Smooth muscle cell (in vitro differentiated cells): ENCODE data around the gene TWIST2. TPM values are rescaled to one million over a fixed set of nuclear protein-coding genes. Genes with fewer than 3 reads are reported as not detected.
A peak's percentile ranks its signal among the peaks of the same experiment; 100 is the strongest.

Source experiments
- DNase-seq: peaks from one replicate; lab custom pipeline; 2025; ENCODE audit not compliant: unreplicated experiment; lab: John Stamatoyannopoulos, UW
- H2AFZ ChIP-seq: fragments of 200-600 bp; sonication (generic); 2 replicates; pipeline ENCODE4 v1.6.0; 2016; ENCODE audit warnings: antibody characterized with exemption, low read depth, mild to moderate bottlenecking
- H3F3A ChIP-seq: fragments of 200-600 bp; sonication (generic); 2 replicates; pipeline ENCODE4 v1.6.0; 2017; ENCODE audit warnings: antibody characterized with exemption, low read depth
- H3K27ac ChIP-seq: fragments of 200-600 bp; sonication (generic); 2 replicates; pipeline ENCODE4 v1.5.1; 2016; ENCODE audit warnings: low read depth, mild to moderate bottlenecking
- H3K27me3 ChIP-seq: fragments of 200-600 bp; sonication (generic); 2 replicates; pipeline ENCODE4 v1.6.1; 2016; ENCODE audit warnings: low read depth, mild to moderate bottlenecking
- H3K36me3 ChIP-seq: fragments of 200-600 bp; sonication (generic); 2 replicates; pipeline ENCODE4 v1.5.1; 2016; ENCODE audit warnings: low read depth
- H3K4me1 ChIP-seq: fragments of 200-600 bp; sonication (generic); 2 replicates; pipeline ENCODE4 v1.5.1; 2016; ENCODE audit warnings: low read depth
- H3K4me2 ChIP-seq: fragments of 200-600 bp; sonication (generic); 2 replicates; pipeline ENCODE4 v1.6.0; 2016; ENCODE audit warnings: mild to moderate bottlenecking
- H3K4me3 ChIP-seq: fragments of 200-600 bp; sonication (generic); 2 replicates; pipeline ENCODE4 v1.5.1; 2016; ENCODE audit warnings: mild to moderate bottlenecking
- H3K79me2 ChIP-seq: fragments of 200-600 bp; sonication (generic); 2 replicates; pipeline ENCODE4 v1.6.0; 2016; ENCODE audit warnings: low read depth, mild to moderate bottlenecking
- H3K9ac ChIP-seq: fragments of 200-600 bp; sonication (generic); 2 replicates; pipeline ENCODE4 v1.6.0; 2016; ENCODE audit warnings: low read depth
- H3K9me3 ChIP-seq: fragments of 200-600 bp; sonication (generic); replicated peaks from 2 replicates; pipeline ENCODE4 v1.5.1; 2016; ENCODE audit warnings: low read depth
- H4K20me1 ChIP-seq: fragments of 200-600 bp; sonication (generic); 2 replicates; pipeline ENCODE4 v1.6.0; 2016; ENCODE audit warnings: low read depth
- CTCF ChIP-seq: fragments of 200-600 bp; sonication (generic); IDR thresholded peaks from 2 replicates; pipeline ENCODE4 v1.5.1; 2017; ENCODE audit warnings: borderline replicate concordance, mild to moderate bottlenecking, antibody characterized with exemption; ENCODE audit not compliant: insufficient read depth, poor library complexity, severe bottlenecking
- WGBS: methylation state at CpG from one replicate; pipeline ENCODE4 v1.1.7; 2016; ENCODE audit warnings: low lambda C conversion rate; 5-methylcytosine and 5-hydroxymethylcytosine counted together
- polyA plus RNA-seq: library from polyadenylated mRNA; unstranded; fragments of >200 nt; fragmentation: Nextera tagmentation; extraction: Ambion mirVana; gene quantifications from 2 replicates; pipeline ENCODE4 v1.2.1, GENCODE V29; 2016
- total RNA-seq: library from RNA; depleted of rRNA; stranded (reverse); fragments of >200 nt; gene quantifications from 2 replicates; pipeline ENCODE4 v1.2.3, GENCODE V29; 2014

Gene TWIST2
- total and polyA plus RNA-seq, 2 experiments from 2014 or later: 1.0 to 2.4 TPM

GRCh38 chr2:238950551-238950950 is 102.7 kb downstream of the TWIST2 start:
- no peak for TF ChIP-seq CTCF
- DNase-seq: no peak
- Histone ChIP-seq H2AFZ (no peak overlapping the region), H3K27me3 (no peaks in the 10 kb centered on the region), H3K27ac (no peak overlapping the region), H3K4me3 (no peak overlapping the region), H3K4me1 (no peaks in the 10 kb centered on the region), H3K4me2 (no peak overlapping the region), H3K9me3 (no peaks in the 10 kb centered on the region), H3K9ac (no peak overlapping the region), H3K36me3 (no peaks in the 10 kb centered on the region), H3K79me2 (no peaks in the 10 kb centered on the region), H3F3A (no peaks in the 10 kb centered on the region), H4K20me1 (no peaks in the 10 kb centered on the region)
- 93% methylated on average over 12 of the region's 13 CpGs for WGBS

GRCh38 chr2:238952261-238952919 is 104.5 kb downstream of the TWIST2 start:
- H2AFZ ChIP-seq: no peak overlapping the region
- no peaks in the 10 kb centered on the region for H3K36me3 ChIP-seq
- H3K79me2 ChIP-seq: no peaks in the 10 kb centered on the region
- H3K9me3 ChIP-seq: no peaks in the 10 kb centered on the region
- no peaks in the 10 kb centered on the region for H3K4me1 ChIP-seq
- DNase-seq: no peak
- no peaks in the 10 kb centered on the region for H3F3A ChIP-seq
- no peak for TF ChIP-seq CTCF
- no peaks in the 10 kb centered on the region for H4K20me1 ChIP-seq
- H3K4me3 ChIP-seq: no peak overlapping the region
- peak overlapping the region; percentile 24 for H3K4me2 ChIP-seq
- no peaks in the 10 kb centered on the region for H3K27me3 ChIP-seq
- H3K27ac ChIP-seq: no peak overlapping the region
- no peak overlapping the region for H3K9ac ChIP-seq
- WGBS: 60% methylated on average over 5 of the region's 5 CpGs

- H2AFZ ChIP-seq: no peak overlapping the region
- H3K27ac ChIP-seq: no peak overlapping the region
- no peaks in the 10 kb centered on the region for H4K20me1 ChIP-seq
- no peaks in the 10 kb centered on the region for H3K27me3 ChIP-seq
- H3K4me3 ChIP-seq: no peak overlapping the region
- H3K79me2 ChIP-seq: no peaks in the 10 kb centered on the region
- no peaks in the 10 kb centered on the region for H3F3A ChIP-seq
- no peaks in the 10 kb centered on the region for H3K9me3 ChIP-seq
- TF ChIP-seq CTCF: no peak
- no peaks in the 10 kb centered on the region for H3K36me3 ChIP-seq
- H3K4me2 ChIP-seq: no peak overlapping the region
- H3K4me1 ChIP-seq: no peaks in the 10 kb centered on the region
- no peak overlapping the region for H3K9ac ChIP-seq
- DNase-seq: no peak
- 75% methylated on average over 12 of the region's 12 CpGs for WGBS
These were observed 107.1 kb downstream of the TWIST2 start for GRCh38 chr2:238954841-238955591.
